HEK293T (cell line): ENCODE data around the gene TRPV4.

Experiments used
- BHLHE40 ChIP-seq: fragments of 450-650 bp; IDR thresholded peaks from 2 replicates; pipeline ENCODE4 v1.6.1; 2016; ENCODE audit warnings: mild to moderate bottlenecking, moderate library complexity, borderline replicate concordance
- FOXA1 ChIP-seq: fragments of 450-650 bp; IDR thresholded peaks from 2 replicates; pipeline ENCODE4 v1.6.1; 2016; ENCODE audit warnings: mild to moderate bottlenecking
- L3MBTL2 ChIP-seq: fragments of 450-650 bp; conservative IDR thresholded peaks from 2 replicates; pipeline ENCODE4 v1.6.1; 2016; ENCODE audit warnings: mild to moderate bottlenecking
- SP1 ChIP-seq: fragments of 450-650 bp; IDR thresholded peaks from 2 replicates; pipeline ENCODE4 v1.6.1; 2017

GRCh38 chr12:109770104-109770860 is 62.9 kb downstream of the TRPV4 start:
- TF ChIP-seq FOXA1 (no peak), L3MBTL2 (no peak), SP1 (no peak), BHLHE40 (no peak)
